Heart right ventricle (tissue), 16 donors: ENCODE measurements around the gene PRSS16. TPM values are rescaled to one million over a fixed set of nuclear protein-coding genes. Genes with fewer than 3 reads are reported as not detected.
"Not testable (repeated sequence)": the region's sequence is repeated elsewhere in the genome, so short reads cannot be mapped to it uniquely, and the experiment has no call there.

Experiments
- ATAC-seq, 8 donors: fragments of 200-7000 bp; cut with Tn5 transposase; one replicate each; pipeline ENCODE4 v1.9.1; 2020; ENCODE audit warnings: mild to moderate bottlenecking in 8 of 8, moderate library complexity in 8 of 8, moderate number of reproducible peaks in 1 of 8
- DNase-seq, 2 donors: peaks; one replicate each; pipeline ENCODE4 v3.0.0-alpha.2; 2020
- H3K27ac ChIP-seq, 10 donors: fragments of 200-600 bp; sonication (generic) in 2 of 10; one replicate each; pipeline versions ENCODE4 v1.5.0 to v1.8.0; 2020 to 2022; ENCODE audit warnings: mild to moderate bottlenecking in 3 of 10
- H3K27me3 ChIP-seq, 7 donors: fragments of 200-600 bp; one replicate each; pipeline ENCODE4 v1.8.0; 2021 to 2022; ENCODE audit warnings: mild to moderate bottlenecking in 2 of 7
- H3K36me3 ChIP-seq, 9 donors: fragments of 200-600 bp; sonication (generic) in 1 of 9; one replicate each; pipeline versions ENCODE4 v1.5.0 to v1.8.0; 2020 to 2022; ENCODE audit warnings: mild to moderate bottlenecking in 2 of 9
- H3K4me1 ChIP-seq, 9 donors: fragments of 200-600 bp; sonication (generic) in 1 of 9; one replicate each; pipeline versions ENCODE4 v1.5.0 to v1.8.0; 2020 to 2022; ENCODE audit warnings: mild to moderate bottlenecking in 4 of 9
- H3K4me3 ChIP-seq, 10 donors: fragments of 200-600 bp; sonication (generic) in 2 of 10; one replicate each; pipeline versions ENCODE4 v1.5.0 to v1.8.0; 2020 to 2022; ENCODE audit warnings: mild to moderate bottlenecking in 7 of 10, moderate library complexity in 2 of 10
- H3K9me3 ChIP-seq, 11 donors: fragments of 200-600 bp in 10 of 11; sonication (generic) in 2 of 11; one replicate each; pipeline versions ENCODE4 v1.5.0 to v1.8.0; 2013 to 2022; ENCODE audit warnings: mild to moderate bottlenecking in 2 of 11, control low read depth in 1 of 11, moderate library complexity in 1 of 11
- CTCF ChIP-seq, 9 donors: fragments of 200-600 bp; sonication (generic) in 2 of 9; IDR thresholded peaks; one replicate each; pipeline versions ENCODE4 v1.5.0 to v1.8.0; 2021 to 2022; ENCODE audit warnings: antibody characterized with exemption in 9 of 9, mild to moderate bottlenecking in 5 of 9, moderate library complexity in 1 of 9
- WGBS, 2 donors: extraction: QIAGEN DNeasy Blood & Tissue Kit; methylation state at CpG; one replicate each; pipeline ENCODE4 v1.1.7; 2013; ENCODE audit warnings: inconsistent platforms in 1 of 2; 5-methylcytosine and 5-hydroxymethylcytosine counted together
- intact Hi-C, 10 donors: fragments of 100-400 bp; cut with DNase I; formaldehyde crosslinking; loops; one replicate each; pipeline versions ENCODE4 v1.11.1 to v1.14.2; 2022
- polyA plus RNA-seq, 2 donors: library from polyadenylated mRNA; stranded (reverse); fragments of 200-250 nt; gene quantifications; one replicate each; pipeline ENCODE4 v1.2.3, GENCODE V29; 2013
- total RNA-seq, 10 donors: library from RNA; stranded (reverse); fragmentation: NEBNext Ultra II Directional in 3 of 10; extraction: Animal tissue kit (Norgen Biotek cat#: 25700) in 3 of 10; gene quantifications; one replicate each; pipeline versions ENCODE4 v1.2.1 to v1.2.4, GENCODE V29; 2021 to 2023
- donor health status: Arrhythmogenic right ventricular cardiomyopathy.
- donor health status: ischemic (EF 13 %, LVEDD 7.1; RV severe dilation, severe dysfunction).
- donor health status: healthy with polysubstance abuse.
- donor health status: DM: no; HTN: yes; CAD: no.
- donor health status: DM: no; HTN: no; CAD: no.
- donor health status: ischemic (EF 25% LVEDD 6.9; RV normal size, moderate dysfunction).
- donor health status: ischemic (EF 25% LVEDD 5.7; RV mildly dilated, moderate dysfunction).
- donor health status: healthy.
- donor health status: DM: yes; HTN: yes; CAD: no.
- donor health status: Ischemic cardiomyopathy.
- donor health status: ischemic (EF 35%, LVEDD 5.7; RV mildly dilated, moderate dysfunction).
- donor health status: nonischemic (EF 11% LVEDD 7.7; RV severe dilation, severe dysfunction).
- donor health status: DM: yes; HTN: yes; CAD: no.
- donor health status: PGD.
- donor health status: ischemic (EF 29% LVEDD 5.4; RV normal size, mild dysfunction).
- donor health status: nonischemic (EF 23%, LVEDD 6.1; RV moderate dilation, normal function).

The PRSS16 gene
- total and polyA plus RNA-seq, 12 donors: 0.23 to 0.57 TPM; not detected in 10

DNA sequence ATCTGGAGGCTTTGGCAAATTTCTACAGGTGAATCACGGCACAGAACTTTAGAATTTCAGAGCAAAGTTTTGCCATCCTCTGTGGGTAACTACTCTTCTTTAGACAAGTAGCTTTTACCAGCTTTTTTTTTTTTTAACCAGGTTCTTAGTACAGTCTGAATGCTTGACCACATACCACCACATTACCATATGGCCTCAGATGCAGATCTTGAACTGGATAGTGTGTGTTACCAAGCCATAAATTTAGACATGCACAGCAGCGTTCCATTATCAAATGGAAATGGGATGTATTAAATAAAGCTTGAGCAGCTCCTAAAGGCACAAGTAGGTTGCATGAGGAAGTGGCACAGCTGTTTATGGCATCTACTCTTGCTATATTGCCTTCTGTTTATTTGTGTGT, 38.3 kb upstream of the PRSS16 start:
- Histone ChIP-seq H3K36me3 (no peaks in the 10 kb centered on the region), H3K4me3 (no peak overlapping the region), H3K9me3 (no peaks in the 10 kb centered on the region), H3K27ac (no peak overlapping the region), H3K27me3 (peaks cover 0 to 98% (median 92%) of the 10 kb centered on the region in 7 donors), H3K4me1 (peaks cover 0 to 5% (median 0%) of the 10 kb centered on the region in 9 donors)
- no peak for ATAC-seq
- no peak for DNase-seq
- TF ChIP-seq CTCF (IDR thresholded peaks at IDR 0.05): no peak
- intact Hi-C loops: no loop called here
- WGBS, 2 donors: 79 to 81% methylated on average over 2 of the region's 2 CpGs

GRCh38 chr6:27209659-27210269, 37.7 kb upstream of the PRSS16 start:
- peaks cover 0 to 8% (median 0%) of the 10 kb centered on the region in 9 donors for H3K4me1 ChIP-seq
- intact Hi-C loops: no loop called here
- TF ChIP-seq CTCF (IDR thresholded peaks at IDR 0.05): no peak
- H3K27me3 ChIP-seq: peaks cover 0 to 98% (median 93%) of the 10 kb centered on the region in 7 donors
- no peak overlapping the region for H3K4me3 ChIP-seq
- no peaks in the 10 kb centered on the region for H3K9me3 ChIP-seq
- H3K36me3 ChIP-seq: no peaks in the 10 kb centered on the region
- ATAC-seq (no peak), DNase-seq (no peak)
- WGBS, 2 donors: 62 to 70% methylated on average over 18 of the region's 18 CpGs
- no peak overlapping the region for H3K27ac ChIP-seq

- intact Hi-C loops, H3K4me3 ChIP-seq, DNase-seq, ATAC-seq, H3K27ac ChIP-seq, H3K4me1 ChIP-seq, H3K36me3 ChIP-seq: not testable (repeated sequence)
- Histone ChIP-seq H3K27me3 (peaks cover 0 to 97% (median 83%) of the 10 kb centered on the region in 7 donors), H3K9me3 (peaks cover 0 to 16% (median 0%) of the 10 kb centered on the region in 11 donors)
- WGBS, 2 donors: 79 to 82% methylated on average over 15 of the region's 15 CpGs
Observed at GRCh38 chr6:27213091-27213517, 34.4 kb upstream of the PRSS16 start.

- WGBS, 2 donors: 26 to 36% methylated on average over 29 of the region's 29 CpGs
- Histone ChIP-seq H3K9me3 (peaks cover 0 to 22% (median 0%) of the 10 kb centered on the region in 11 donors), H3K27ac (no peak overlapping the region), H3K4me3 (no peak overlapping the region), H3K27me3 (peaks cover 0 to 95% (median 77%) of the 10 kb centered on the region in 7 donors), H3K4me1 (peaks cover 0 to 7% (median 0%) of the 10 kb centered on the region in 9 donors), H3K36me3 (no peaks in the 10 kb centered on the region)
- DNase-seq (no peak), ATAC-seq (no peak)
- intact Hi-C loops: no loop called here
- no peak for TF ChIP-seq CTCF (IDR thresholded peaks at IDR 0.05)
Observed at GRCh38 chr6:27213544-27214125, 33.9 kb upstream of the PRSS16 start.

- intact Hi-C loops: no loop called here
- H3K27me3 ChIP-seq: peaks cover 0 to 90% (median 72%) of the 10 kb centered on the region in 7 donors
- DNase-seq: no peak
- TF ChIP-seq CTCF (IDR thresholded peaks at IDR 0.05): no peak
- WGBS, 2 donors: 23 to 37% methylated on average over 19 of the region's 19 CpGs
- no peak overlapping the region for H3K4me3 ChIP-seq
- no peak for ATAC-seq
- H3K36me3 ChIP-seq: no peaks in the 10 kb centered on the region
- H3K27ac ChIP-seq: no peak overlapping the region
- peaks cover 0 to 23% (median 0%) of the 10 kb centered on the region in 11 donors for H3K9me3 ChIP-seq
- H3K4me1 ChIP-seq: peaks cover 0 to 7% (median 0%) of the 10 kb centered on the region in 9 donors
Observed at GRCh38 chr6:27214126-27214601, 33.3 kb upstream of the PRSS16 start.
